B cell (primary cell): Measurements from ENCODE around the gene GALNT17.

Experiments
- EZH2 ChIP-seq: IDR thresholded peaks from 2 replicates; pipeline ENCODE4 v1.6.1; 2012; ENCODE audit warnings: borderline replicate concordance, low read depth, mild to moderate bottlenecking, moderate library complexity, low read length; ENCODE audit not compliant: insufficient read depth, poor library complexity, severe bottlenecking
- TF ChIP-seq, protein P1 (sequence below): fragments of 200-600 bp; IDR thresholded peaks from one replicate; pipeline ENCODE4 v1.8.0; 2022; ENCODE audit warnings: antibody characterized with exemption, mild to moderate bottlenecking

DNA sequence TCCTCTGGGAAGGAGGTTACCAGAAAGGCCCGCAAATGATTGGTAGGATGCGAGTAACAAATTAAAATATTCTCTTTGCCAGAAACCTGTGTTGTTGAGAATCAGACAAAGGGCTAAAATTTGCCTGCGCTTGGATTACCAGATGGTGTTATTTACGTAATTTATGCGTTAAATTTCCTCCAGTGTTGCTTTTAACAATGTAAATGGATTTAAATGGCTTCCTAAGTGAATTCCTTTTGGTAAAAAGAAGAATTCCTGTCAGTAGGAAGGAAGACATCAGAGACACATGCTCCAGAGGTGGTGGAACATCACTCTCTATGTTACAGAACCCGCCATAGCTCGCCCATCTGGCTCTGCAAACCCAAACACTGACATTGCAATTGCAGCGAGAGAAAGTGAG lies 520.6 kb downstream of the GALNT17 start:
- TF ChIP-seq, protein P1, sequence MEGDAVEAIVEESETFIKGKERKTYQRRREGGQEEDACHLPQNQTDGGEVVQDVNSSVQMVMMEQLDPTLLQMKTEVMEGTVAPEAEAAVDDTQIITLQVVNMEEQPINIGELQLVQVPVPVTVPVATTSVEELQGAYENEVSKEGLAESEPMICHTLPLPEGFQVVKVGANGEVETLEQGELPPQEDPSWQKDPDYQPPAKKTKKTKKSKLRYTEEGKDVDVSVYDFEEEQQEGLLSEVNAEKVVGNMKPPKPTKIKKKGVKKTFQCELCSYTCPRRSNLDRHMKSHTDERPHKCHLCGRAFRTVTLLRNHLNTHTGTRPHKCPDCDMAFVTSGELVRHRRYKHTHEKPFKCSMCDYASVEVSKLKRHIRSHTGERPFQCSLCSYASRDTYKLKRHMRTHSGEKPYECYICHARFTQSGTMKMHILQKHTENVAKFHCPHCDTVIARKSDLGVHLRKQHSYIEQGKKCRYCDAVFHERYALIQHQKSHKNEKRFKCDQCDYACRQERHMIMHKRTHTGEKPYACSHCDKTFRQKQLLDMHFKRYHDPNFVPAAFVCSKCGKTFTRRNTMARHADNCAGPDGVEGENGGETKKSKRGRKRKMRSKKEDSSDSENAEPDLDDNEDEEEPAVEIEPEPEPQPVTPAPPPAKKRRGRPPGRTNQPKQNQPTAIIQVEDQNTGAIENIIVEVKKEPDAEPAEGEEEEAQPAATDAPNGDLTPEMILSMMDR = no peak
- TF ChIP-seq EZH2 = no peak
